SJCRH30 (cell line): ENCODE results near the gene ZNF155. TPM values are rescaled to one million over a fixed set of nuclear protein-coding genes. Genes with fewer than 3 reads are reported as not detected.

Experiments
- DNase-seq, 2 experiments: peaks; one replicate each; pipeline ENCODE4 v3.0.0-alpha.2; 2015 to 2020
- H3K27ac ChIP-seq: fragments of 250-450 bp; sonication (Bioruptor Pico); 2 replicates; pipeline ENCODE4 v1.5.1; 2020; ENCODE audit warnings: mild to moderate bottlenecking, moderate library complexity
- H3K27me3 ChIP-seq: fragments of 250-450 bp; sonication (Bioruptor Pico); 2 replicates; pipeline ENCODE4 v1.5.1; 2020; ENCODE audit warnings: mild to moderate bottlenecking, moderate library complexity
- H3K36me3 ChIP-seq: fragments of 250-450 bp; sonication (Bioruptor Pico); 2 replicates; pipeline ENCODE4 v1.5.1; 2020; ENCODE audit warnings: mild to moderate bottlenecking, moderate library complexity
- H3K4me1 ChIP-seq: fragments of 250-450 bp; sonication (Bioruptor Pico); 2 replicates; pipeline ENCODE4 v1.5.1; 2020; ENCODE audit warnings: mild to moderate bottlenecking, moderate library complexity
- H3K4me3 ChIP-seq: fragments of 250-450 bp; sonication (Bioruptor Pico); 2 replicates; pipeline ENCODE4 v1.5.1; 2020; ENCODE audit warnings: mild to moderate bottlenecking, moderate library complexity
- H3K9me3 ChIP-seq: fragments of 250-450 bp; sonication (Bioruptor Pico); replicated peaks from 2 replicates; pipeline ENCODE4 v1.5.1; 2020; ENCODE audit warnings: mild to moderate bottlenecking, moderate library complexity
- total RNA-seq: library from RNA; depleted of rRNA; stranded (reverse); fragments of >200 nt; shearing (Covaris generic); gene quantifications from 2 replicates; pipeline ENCODE4 v1.2.3, GENCODE V29; 2014

The ZNF155 gene
- total RNA-seq, 1 experiment from 2014 or later = 8.1 TPM

DNA sequence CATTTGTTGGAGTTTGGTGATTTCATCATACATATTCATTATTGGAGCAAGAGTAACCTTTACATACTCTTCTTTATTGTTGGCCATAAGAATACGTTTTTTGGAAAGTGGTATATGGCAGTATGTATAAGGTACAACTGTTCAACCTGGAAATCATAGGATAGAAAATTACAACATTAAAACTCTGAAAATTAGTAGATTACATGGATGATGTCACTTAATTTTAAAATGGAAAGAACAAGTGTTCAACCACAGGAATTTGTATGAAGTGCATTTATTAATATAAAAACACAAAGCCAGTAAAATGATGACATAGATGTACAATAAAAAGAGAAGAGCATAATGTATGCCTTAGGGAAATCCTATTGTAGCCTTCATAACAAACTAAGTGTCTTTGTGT is 7.3 kb upstream of the ZNF155 start:
- DNase-seq = no peak
- H3K36me3 ChIP-seq = no peaks in the 10 kb centered on the region
- H3K4me3 ChIP-seq = no peak overlapping the region
- no peak overlapping the region for H3K27ac ChIP-seq
- no peaks in the 10 kb centered on the region for H3K27me3 ChIP-seq
- no peaks in the 10 kb centered on the region for H3K4me1 ChIP-seq
- H3K9me3 ChIP-seq = no peaks in the 10 kb centered on the region; the same call in 1 of the 2 replicates

DNA sequence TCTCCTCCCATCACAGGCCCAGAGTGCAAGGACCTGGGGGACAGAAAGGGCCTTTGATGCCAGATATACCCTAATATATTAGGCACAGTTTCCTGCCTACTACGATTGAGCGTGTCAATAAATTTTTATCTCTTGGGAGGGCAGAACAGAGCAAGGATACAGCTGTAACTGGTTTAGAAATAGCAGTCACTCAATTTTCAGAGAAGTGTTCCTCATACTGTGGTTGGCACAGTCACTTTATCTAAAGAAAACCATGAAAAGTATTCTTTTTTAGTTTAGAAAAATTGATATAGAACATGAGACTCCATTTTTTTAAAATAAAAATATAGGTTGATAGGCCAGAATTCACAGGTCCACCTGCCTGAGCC is 460 bp upstream of the ZNF155 start:
- Histone ChIP-seq H3K4me1 (0 out of 2 replicates have a peak, but pooled peaks cover 2% of the 10 kb centered on the region), H3K9me3 (no peaks in the 10 kb centered on the region), H3K4me3 (peak overlapping the region; percentile 77), H3K36me3 (no peaks in the 10 kb centered on the region), H3K27me3 (no peaks in the 10 kb centered on the region), H3K27ac (no peak overlapping the region)
- DNase-seq = no peak

DNA sequence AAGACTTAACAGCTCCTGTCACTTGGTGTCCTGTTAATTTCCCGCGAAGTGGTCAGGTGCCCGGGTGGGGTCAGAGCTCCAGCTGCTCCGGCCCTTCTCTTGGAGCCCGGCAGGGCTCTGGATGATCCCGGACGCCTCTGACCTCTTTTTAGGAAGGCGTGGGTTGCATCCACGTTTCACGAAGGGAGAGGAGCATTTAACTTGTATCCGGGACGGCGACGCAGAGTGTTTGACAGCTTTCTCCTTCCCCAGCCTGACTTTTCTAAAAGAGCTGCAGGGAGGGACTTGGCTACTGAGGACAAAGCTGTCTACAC is 656 bp downstream of the ZNF155 start:
- Histone ChIP-seq H3K27me3 (no peaks in the 10 kb centered on the region), H3K9me3 (no peaks in the 10 kb centered on the region), H3K4me3 (peak overlapping the region; percentile 77), H3K36me3 (no peaks in the 10 kb centered on the region; the same call in 1 of the 2 replicates), H3K27ac (peak overlapping the region; percentile 25; the same call in 1 of the 2 replicates), H3K4me1 (0 out of 2 replicates have a peak, but pooled peaks cover 2% of the 10 kb centered on the region)
- DNase-seq = peak in 1 of 2 experiments; percentile 28

DNA sequence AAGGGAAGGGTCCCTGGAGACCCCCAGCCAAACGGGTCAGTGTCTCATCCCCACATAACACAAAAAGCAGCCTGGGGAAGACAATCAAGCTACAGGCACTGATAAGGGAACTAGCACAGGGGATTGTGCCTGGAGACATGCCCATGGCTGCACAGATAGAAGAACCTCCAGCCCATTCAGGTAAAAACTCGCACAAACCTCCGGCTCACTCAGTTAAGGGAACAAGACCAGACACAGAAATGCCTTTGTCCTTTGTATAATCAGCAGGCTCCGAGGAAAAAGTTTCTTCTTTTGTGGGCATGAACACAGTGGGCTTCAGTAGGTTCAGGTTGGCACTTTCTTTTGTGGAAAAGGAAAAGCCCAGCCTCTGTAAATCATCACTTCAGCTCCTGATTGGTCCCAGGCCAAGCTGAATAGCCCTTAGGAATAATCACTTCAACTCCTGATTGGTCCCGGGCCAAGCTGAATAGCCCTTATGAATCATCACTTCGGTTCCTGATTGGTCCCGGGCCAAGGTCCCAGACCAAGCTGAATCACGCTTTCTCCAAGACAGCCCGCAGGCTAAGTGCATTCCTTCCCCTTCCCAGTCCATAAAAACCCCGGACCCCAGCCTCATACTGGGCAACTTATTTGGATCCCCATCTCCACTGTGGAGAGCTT is 13.8 kb downstream of the ZNF155 start:
- Histone ChIP-seq H3K36me3 (peaks cover 11% of the 10 kb centered on the region; the same call in 1 of the 2 replicates), H3K4me1 (no peaks in the 10 kb centered on the region; the same call in 1 of the 2 replicates), H3K27me3 (no peaks in the 10 kb centered on the region), H3K4me3 (no peak overlapping the region), H3K9me3 (no peaks in the 10 kb centered on the region), H3K27ac (no peak overlapping the region)
- no peak for DNase-seq

DNA sequence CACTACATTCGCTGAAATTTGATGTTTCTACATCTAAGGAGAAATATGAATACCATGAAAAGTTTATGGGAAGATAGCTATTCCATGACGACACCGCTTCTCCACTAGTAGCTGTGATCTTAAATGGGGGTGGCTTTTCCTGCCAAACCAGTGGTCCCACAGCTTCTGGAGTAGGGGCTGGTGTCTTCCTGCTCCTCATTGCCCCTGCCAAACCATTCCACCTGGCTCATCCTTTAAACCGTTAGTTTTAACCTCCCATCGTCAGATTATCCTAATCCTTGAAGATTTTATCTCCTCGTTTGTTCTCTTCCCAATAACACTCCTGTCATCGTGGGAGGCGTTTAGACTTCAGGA is 18.2 kb downstream of the ZNF155 start:
- Histone ChIP-seq H3K36me3 (peaks cover 4% of the 10 kb centered on the region), H3K27me3 (no peaks in the 10 kb centered on the region), H3K4me3 (peak overlapping the region; percentile 83), H3K9me3 (no peaks in the 10 kb centered on the region), H3K4me1 (no peaks in the 10 kb centered on the region; the same call in 1 of the 2 replicates), H3K27ac (peak overlapping the region; percentile 30; the same call in 1 of the 2 replicates)
- no peak for DNase-seq

DNA sequence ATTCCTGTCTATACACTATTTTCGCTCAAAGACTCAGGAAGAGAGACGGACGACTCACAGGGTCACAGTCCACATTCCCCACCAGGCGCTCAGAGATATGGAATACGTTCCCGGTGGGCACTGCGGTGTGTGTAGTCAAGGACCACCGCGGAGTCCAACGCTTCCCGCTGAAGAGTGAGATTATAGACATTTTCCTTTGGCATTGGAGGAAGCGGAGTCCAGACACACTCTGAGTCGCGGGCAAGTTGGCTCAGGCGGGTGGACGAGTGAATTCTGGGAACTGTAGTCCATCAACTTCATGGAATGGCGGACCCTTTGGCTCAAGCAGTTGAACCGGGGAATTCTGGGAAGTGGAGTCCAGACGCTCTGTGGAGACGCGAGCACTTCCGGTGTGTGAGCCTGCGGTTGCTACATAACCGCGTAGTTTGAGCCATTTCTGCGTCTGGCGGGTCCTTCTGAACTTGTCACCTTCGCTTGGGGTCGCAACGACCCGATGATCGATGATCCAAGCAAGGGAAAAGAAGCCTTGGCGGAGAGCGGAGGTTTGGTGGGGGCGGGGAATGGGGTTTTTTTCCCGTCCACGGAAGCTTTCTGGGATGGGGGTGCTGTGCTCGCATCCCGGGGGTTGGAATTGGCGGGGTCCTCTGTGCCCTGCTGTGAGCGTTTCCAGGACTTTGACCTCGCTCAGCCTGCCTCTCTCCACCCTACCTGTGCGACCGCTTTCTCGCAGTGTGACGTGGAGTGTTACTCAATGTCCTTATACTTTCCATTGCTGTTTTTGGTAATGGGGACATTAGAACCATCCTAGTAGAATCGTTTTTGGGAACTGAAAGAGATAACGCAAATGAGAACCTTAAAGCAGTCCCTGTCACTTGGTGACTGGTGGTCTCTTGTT is 18.8 kb downstream of the ZNF155 start, which contains the start of gene ZNF230:
TSS of gene ZNF230 (plus strand) at position 392 of the 895 bp plus-strand sequence. CDS start 4,122 bp downstream, outside the sequence.
- Histone ChIP-seq H3K27me3 (no peaks in the 10 kb centered on the region), H3K4me3 (peak within 1 kb of the TSS; percentile 83), H3K27ac (peak within 1 kb of the TSS; percentile 30; the same call in 1 of the 2 replicates), H3K9me3 (no peaks in the 10 kb centered on the region), H3K36me3 (peaks cover 8% of the 10 kb centered on the region), H3K4me1 (no peaks in the 10 kb centered on the region; the same call in 1 of the 2 replicates)
- peak; percentile 92 to 97 for DNase-seq

DNA sequence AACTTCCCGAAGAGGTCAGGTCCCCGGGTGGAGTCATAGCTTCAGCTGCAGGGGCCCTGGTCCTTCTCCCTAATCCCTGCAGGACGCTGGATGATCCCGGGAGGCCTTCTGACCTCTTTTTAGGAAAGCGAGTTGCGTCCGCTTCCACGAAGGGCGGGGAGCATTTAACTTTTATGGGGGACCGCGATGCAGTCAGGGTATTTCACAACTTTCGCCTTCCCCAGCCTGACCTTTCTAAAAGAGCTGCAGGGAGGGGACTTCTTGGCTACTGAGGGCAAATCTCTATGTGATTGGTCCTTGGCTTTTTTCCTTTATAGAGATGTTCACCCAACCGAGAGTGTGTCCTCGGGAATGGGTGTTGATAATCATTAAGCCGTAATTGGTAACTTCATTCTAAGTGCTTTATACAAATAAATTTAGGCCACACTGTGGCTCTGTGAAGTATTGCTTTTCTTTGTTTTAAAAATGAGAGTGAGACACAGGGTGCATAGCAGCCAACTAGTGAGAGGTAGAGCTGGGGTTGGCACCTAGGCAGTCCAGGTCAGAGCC is 19.5 kb downstream of the ZNF155 start:
- Histone ChIP-seq H3K36me3 (peaks cover 13% of the 10 kb centered on the region), H3K9me3 (no peaks in the 10 kb centered on the region), H3K4me1 (no peaks in the 10 kb centered on the region; the same call in 1 of the 2 replicates), H3K27ac (peak overlapping the region; percentile 30; the same call in 1 of the 2 replicates), H3K27me3 (no peaks in the 10 kb centered on the region), H3K4me3 (peak overlapping the region; percentile 83)
- peak; percentile 7 to 24 for DNase-seq

DNA sequence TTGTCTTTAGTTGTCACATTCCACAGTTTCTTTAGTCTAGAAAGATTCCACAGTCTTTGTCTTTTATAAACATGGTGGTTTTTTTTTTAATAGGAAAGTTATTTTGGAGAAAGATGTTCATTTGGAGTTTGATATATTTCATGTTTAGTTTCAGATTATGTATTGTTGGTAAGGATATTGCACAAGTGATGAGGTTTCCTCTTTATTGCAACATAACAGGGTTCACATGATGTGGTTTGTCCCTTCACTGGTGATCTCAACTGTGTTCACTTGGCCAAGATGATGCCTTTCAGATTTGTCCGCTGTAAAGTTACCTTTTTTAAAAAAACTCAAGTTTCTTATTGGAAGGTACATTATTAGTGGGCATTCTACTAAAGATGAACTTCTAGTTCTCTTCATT is 22.0 kb downstream of the ZNF155 start:
- peaks cover 38% of the 10 kb centered on the region for H3K36me3 ChIP-seq
- H3K4me1 ChIP-seq = no peaks in the 10 kb centered on the region; the same call in 1 of the 2 replicates
- no peak overlapping the region for H3K27ac ChIP-seq
- no peak for DNase-seq
- peaks cover 9% of the 10 kb centered on the region; the same call in 1 of the 2 replicates for H3K9me3 ChIP-seq
- no peaks in the 10 kb centered on the region for H3K27me3 ChIP-seq
- H3K4me3 ChIP-seq = no peak overlapping the region

DNA sequence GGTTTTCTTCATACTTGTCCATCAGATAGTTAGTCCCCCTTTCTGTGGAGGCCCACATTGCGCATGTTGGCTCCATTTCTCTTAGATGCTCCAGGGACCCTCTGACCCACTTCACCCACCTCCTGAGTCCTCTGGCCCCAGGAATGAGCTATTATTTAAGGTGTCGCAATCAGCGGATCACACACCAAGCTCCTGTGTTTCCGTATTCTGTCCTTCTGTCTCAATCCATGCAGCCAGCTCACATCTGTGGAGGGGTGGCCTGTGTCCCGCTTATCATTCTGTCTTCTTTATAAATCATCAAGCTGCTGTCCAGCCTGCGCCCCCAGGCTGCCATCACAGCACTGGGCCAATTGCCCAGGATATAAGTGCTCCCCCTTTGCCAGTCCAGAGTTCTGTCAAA is 23.5 kb downstream of the ZNF155 start:
- Histone ChIP-seq H3K27ac (no peak overlapping the region), H3K36me3 (peaks cover 51% of the 10 kb centered on the region), H3K27me3 (no peaks in the 10 kb centered on the region), H3K4me3 (no peak overlapping the region), H3K4me1 (no peaks in the 10 kb centered on the region), H3K9me3 (peaks cover 9% of the 10 kb centered on the region; the same call in 1 of the 2 replicates)
- no peak for DNase-seq

DNA sequence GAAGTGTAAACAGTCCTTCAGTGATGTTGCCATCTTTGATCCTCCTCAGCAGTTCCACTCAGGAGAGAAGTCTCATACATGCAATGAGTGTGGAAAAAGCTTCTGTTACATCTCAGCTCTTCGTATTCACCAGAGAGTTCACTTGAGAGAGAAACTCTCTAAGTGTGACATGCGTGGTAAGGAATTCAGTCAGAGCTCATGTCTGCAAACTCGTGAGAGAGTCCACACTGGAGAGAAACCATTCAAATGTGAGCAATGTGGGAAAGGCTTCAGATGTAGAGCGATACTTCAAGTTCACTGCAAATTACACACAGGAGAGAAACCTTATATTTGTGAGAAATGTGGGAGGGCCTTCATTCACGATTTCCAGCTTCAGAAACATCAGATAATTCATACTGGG is 26.5 kb downstream of the ZNF155 start:
- no peak overlapping the region for H3K4me3 ChIP-seq
- no peak overlapping the region for H3K27ac ChIP-seq
- H3K27me3 ChIP-seq = no peaks in the 10 kb centered on the region
- DNase-seq = no peak
- H3K9me3 ChIP-seq = peaks cover 9% of the 10 kb centered on the region; the same call in 1 of the 2 replicates
- H3K36me3 ChIP-seq = peaks cover 51% of the 10 kb centered on the region
- no peaks in the 10 kb centered on the region for H3K4me1 ChIP-seq

DNA sequence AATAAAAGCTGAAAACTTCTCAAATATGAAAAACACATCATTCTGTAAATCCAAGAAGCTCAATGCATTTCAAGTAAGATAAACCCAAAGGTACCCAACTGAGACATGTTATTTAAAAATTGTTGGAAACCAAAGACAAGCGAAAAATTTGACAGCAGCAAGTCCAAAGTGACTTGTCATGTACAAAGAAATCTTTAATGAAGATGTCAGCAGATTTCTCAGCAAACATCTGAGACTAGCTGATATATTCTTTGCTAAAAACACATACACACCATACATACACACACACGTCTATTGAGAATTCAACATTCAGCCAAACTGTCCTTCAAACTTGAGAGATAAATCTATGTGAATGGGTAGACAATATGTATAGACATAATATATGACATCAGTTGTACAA is 35.5 kb downstream of the ZNF155 start:
- Histone ChIP-seq H3K36me3 (no peaks in the 10 kb centered on the region), H3K4me1 (peaks cover under 1% of the 10 kb centered on the region; the same call in 1 of the 2 replicates), H3K27ac (no peak overlapping the region), H3K9me3 (no peaks in the 10 kb centered on the region), H3K27me3 (no peaks in the 10 kb centered on the region), H3K4me3 (no peak overlapping the region)
- DNase-seq = no peak

DNA sequence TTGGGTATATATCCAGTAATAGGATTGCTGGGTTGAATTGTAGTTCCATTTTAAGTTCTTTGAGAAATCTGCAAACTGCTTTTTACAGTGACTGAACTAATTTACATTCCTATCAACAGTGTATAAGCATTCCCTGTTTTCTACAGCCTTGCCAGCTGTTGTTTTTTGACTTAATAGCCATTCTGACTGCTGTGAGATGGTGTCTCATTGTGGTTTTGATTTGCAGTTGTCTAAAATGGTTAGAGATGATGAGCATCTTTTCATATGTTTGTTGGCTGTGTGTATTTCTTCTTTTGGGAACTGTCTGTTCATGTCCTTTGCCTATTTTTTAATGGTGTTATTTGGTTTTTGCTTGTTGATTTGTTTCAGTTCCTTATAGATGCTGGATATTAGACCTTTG is 37.2 kb downstream of the ZNF155 start:
- no peak overlapping the region for H3K4me3 ChIP-seq
- H3K27me3 ChIP-seq = no peaks in the 10 kb centered on the region
- peaks cover 4% of the 10 kb centered on the region; the same call in 1 of the 2 replicates for H3K4me1 ChIP-seq
- H3K9me3 ChIP-seq = no peaks in the 10 kb centered on the region
- no peak overlapping the region for H3K27ac ChIP-seq
- DNase-seq = no peak
- H3K36me3 ChIP-seq = no peaks in the 10 kb centered on the region

DNA sequence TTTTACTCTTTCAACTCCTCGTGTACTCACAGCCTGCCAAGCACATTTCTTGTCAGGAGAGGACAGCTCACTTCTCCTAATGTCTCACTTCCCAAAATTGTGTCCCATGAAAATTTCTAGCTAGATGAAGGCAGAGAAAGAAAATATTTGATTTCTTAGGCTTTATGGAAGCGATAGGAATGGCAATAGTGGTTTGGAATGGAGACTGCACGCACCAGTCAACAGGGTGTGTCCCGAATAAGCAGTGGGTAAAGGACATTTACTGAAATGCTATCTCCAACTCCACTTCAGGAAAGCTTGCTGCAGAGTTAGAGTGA is 40.9 kb downstream of the ZNF155 start:
- Histone ChIP-seq H3K27ac (peak overlapping the region; percentile 65), H3K4me1 (peaks cover 4% of the 10 kb centered on the region; the same call in 1 of the 2 replicates), H3K27me3 (no peaks in the 10 kb centered on the region), H3K36me3 (peaks cover 20% of the 10 kb centered on the region), H3K9me3 (no peaks in the 10 kb centered on the region), H3K4me3 (peak overlapping the region; percentile 83)
- no peak for DNase-seq

DNA sequence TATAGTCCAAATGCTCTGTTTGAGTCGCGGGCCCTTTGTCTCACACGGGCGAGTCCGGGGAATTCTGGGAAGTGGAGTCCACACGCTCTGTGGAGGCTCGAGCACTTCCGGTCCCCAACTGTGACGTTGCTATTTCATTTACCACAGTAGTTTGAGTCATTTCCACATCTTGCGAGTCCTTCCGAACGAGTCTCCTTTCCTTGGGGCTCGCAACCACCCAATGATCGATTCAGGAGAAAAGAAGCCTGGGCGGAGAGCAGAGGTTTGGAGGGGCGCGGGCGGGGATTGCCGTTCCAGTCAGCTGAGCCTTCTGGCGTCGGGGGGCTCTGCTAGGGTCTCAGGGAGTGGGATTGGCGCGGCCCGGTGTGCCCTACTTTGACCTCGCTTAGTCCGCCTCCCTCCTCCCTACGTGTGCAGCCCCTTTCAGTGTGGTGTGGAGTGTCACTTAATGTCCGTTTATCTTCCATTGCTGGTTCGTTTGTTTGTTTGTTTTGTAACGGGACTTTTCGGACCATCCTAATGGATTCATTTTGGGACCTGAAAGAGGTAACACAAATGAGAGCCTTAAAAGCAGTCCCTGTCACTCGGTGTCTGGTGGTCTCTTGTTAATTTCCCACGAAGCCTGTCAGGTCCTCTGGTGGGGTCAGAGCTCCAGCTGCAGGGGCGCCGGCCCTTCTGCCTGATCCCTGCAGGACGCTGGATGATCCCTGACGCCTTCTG is 41.4 kb downstream of the ZNF155 start, which contains the start of gene ZNF222:
TSS of gene ZNF222 (plus strand) at position 163 of the 720 bp plus-strand sequence. CDS start at position 221, 58 bp downstream.
- Histone ChIP-seq H3K27ac (peak within 1 kb of the TSS; percentile 65), H3K27me3 (no peaks in the 10 kb centered on the region), H3K9me3 (no peaks in the 10 kb centered on the region), H3K4me3 (peak within 1 kb of the TSS; percentile 83), H3K36me3 (peaks cover 24% of the 10 kb centered on the region), H3K4me1 (peaks cover 4% of the 10 kb centered on the region; the same call in 1 of the 2 replicates)
- peak; percentile 80 to 86 for DNase-seq
